NCI-H128 (cell line): Measurements from ENCODE around the gene MED22.
"Not testable (repeated sequence)": the region's sequence is repeated elsewhere in the genome, so short reads cannot be mapped to it uniquely, and the experiment has no call there.

ENCODE experiments used
- DNase-seq: peaks from one replicate; lab custom pipeline; 2025; ENCODE audit not compliant: unreplicated experiment; lab: John Stamatoyannopoulos, UW

Gene MED22

DNA sequence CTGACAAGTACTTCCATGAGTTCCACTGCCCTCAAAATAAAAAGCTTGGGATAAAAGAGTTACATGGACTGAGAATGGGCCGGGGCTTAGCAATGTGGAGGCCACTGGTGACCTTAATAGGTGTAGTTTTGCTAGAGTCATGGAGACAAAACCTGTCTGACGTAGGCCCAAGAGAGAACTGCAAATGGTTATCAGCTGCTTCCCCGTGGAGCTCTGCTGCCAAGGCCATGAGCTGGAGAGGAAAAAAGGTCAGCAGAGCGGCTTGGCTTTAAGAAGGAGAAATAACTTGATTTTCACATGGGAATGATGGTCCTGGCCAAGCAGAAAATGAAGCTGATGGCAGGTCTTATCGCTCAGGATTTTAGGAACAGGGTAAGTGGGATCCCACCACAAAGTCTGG lies 8.3 kb downstream of the MED22 start:
- no peak for DNase-seq

DNA sequence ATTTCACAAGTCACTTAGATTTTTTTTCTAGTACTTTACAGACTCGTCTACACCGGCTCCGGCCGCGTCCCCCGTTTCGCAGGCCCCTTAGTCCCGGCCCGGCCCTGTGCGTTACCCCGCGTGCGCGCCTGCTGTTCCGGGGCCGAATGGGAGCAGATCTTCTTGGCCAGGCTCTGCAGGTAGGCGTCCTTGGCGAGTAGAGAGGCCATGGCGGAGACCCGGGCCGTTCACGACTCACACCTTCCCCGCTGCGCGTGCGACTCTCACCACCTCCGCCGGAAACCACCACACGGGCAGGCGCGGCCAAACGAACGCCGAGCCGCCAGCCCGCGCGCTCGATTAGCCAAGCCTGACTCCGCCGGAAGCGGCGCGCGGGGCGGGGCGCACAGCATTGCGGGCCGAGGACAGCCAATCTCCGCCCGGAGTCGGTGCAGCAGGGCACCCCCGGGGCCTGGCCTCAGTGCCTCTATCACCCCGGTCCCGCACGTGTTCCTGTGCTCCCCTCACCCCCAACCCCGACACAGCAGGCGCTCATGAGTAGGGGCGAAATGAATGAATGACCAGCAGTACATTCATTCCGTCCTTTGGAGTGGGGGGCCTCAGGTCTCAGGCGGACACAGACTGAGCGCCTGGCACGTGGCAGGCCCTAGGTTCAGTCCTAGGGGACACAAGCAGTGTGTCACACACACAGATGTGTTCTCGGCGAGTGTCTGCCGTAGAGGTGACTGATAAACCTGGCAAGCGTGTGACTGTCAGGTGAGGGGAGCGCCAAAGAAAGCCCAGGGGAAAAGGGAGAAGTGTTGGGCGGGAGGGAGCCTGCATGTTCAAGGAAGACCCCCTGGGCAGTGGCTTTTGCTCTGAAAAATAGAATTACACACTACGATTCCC lies 11.8 kb downstream of the MED22 start, which contains the start of gene SURF6:
Gene SURF6, minus strand, starts transcription at position 265 of the 888 bp plus-strand sequence. Its CDS starts 56 bp downstream, at position 209.
- DNase-seq: peak; percentile 83

- DNase-seq: not testable (repeated sequence)
Observed at GRCh38 chr9:133334888-133335287, 13.0 kb downstream of the MED22 start.

DNA sequence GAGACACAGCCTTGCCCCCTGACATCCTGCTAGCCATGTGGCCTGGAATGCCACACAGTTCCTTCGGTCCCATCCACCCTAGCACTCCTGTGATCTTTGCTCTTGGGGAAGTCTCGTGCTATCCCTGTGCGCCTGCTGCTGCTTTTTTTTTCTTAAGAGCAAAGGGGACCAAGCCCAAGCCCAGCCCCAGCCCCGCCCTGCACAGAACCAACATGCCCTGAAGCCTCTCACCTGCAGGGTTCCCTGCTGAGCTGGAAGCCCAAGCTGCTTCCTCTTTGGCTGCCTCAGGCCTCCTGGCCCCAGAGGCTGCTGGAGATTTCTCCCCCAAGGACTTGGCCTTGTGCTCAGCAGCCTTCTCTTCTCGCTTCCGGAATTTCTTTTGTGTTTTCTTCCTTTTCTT lies 13.8 kb downstream of the MED22 start:
- no peak for DNase-seq

DNA sequence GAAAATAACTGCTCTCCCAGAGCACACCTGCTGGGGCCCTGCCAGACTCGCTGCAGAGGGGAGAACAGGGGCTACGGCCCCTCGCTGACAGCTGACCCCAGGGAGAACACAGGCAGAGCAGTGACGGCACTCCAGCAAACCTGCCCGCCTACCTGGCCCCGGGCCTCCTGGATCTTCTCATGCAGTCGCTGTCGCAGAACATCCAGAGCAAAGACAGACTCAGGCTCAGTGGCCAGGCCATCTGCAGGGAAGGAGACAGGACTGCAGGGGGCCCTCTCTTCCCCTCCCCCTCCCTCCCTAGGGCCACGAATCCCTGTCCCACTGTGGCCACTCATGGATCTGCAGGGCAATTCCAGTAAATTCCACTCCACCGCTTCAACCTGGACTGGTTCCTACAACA lies 14.4 kb downstream of the MED22 start:
- DNase-seq: no peak

DNA sequence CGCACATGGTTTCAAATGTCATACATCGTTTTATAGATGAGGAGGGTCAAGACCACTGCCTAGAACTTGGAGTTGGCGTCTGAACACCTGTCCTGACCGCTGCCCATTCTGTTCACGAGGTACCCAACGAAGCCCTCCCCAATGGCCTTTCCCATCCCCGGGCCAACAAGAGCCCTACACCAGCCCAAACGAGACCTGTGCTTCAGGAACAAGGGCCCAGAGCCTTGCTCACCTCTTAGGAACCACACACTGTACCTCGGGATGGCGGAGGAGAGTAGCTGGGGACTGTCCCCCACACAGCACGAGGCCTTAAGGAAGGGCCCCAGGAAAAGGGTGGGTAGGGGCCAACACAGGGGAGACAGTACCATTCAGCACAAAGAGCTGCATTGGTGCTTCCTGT lies 14.9 kb downstream of the MED22 start:
- DNase-seq: no peak

GRCh38 chr9:133332381-133332730 lies 15.6 kb downstream of the MED22 start:
- DNase-seq: no peak

DNA sequence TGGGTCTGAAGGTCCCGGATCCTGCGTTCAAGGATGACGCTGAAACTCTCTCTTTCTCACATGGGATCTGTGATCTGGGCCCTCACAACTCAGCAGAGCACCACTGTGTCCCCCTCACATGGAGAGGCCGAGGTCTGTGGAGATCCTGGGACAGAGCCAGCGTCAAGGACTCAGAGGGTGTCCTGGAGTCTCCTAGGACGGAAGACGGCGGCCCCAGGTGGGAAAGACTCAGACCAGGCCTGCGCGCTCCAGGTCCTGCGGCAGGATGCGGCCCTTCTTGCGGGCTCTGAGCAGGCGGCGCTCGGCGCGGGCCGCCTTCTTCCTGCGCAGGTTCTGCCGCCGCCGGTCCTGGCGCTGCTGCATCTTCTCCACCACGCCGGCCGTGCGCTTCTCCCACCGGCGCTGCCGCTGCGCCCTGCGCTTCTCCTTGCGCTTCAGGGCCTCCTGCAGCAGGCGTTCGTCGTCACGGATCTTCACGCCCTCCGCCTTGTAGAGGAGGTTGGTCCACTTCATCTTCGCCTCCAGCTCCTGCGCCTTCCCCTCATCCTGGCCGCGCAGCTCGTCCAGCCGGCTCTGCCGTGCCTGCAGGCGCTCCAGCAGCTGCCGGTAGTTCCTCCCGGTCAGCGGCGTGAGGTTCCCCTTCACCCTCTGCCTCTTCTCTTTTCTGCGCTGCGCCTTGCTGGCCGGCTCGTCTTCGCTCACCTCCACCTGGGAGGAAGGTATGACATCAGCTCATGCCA lies 16.1 kb downstream of the MED22 start:
- no peak for DNase-seq

GRCh38 chr9:133331221-133331620 lies 16.7 kb downstream of the MED22 start:
- no peak for DNase-seq

- DNase-seq: not testable (repeated sequence)
Observed at GRCh38 chr9:133329306-133330156, 18.4 kb downstream of the MED22 start.

DNA sequence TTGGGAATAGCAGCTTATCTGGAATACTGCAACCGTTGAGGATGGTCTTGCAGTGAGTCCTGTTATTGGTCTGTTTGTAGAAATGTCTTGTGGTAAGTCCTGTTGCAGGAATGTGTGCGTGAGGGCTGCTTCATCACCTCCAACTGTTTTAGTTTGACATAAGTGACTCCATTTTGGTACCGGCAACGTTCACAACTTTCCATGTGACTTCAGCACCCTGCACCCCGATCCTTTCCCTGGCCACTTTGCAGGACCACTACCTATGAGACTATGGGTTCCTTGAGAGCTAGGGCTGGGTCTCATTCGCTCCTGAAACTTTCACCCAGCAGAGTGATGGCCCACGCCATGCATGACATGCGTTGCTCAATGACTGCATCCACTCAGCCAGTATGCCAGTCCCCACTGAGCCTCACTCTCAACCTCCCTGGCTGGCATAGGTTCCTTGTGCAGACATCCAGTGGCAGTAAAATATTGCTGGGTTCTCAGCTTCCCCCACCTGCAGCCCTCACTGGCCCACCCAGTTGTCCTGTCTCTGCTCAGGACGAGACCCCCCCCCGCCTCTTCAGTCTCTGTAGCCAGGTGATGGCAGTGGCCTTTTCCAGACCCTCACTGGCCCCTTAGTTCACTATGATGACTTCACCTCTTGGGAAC lies 20.0 kb downstream of the MED22 start:
- no peak for DNase-seq

- not testable (repeated sequence) for DNase-seq
Observed at GRCh38 chr9:133327021-133327420, 20.9 kb downstream of the MED22 start.

DNA sequence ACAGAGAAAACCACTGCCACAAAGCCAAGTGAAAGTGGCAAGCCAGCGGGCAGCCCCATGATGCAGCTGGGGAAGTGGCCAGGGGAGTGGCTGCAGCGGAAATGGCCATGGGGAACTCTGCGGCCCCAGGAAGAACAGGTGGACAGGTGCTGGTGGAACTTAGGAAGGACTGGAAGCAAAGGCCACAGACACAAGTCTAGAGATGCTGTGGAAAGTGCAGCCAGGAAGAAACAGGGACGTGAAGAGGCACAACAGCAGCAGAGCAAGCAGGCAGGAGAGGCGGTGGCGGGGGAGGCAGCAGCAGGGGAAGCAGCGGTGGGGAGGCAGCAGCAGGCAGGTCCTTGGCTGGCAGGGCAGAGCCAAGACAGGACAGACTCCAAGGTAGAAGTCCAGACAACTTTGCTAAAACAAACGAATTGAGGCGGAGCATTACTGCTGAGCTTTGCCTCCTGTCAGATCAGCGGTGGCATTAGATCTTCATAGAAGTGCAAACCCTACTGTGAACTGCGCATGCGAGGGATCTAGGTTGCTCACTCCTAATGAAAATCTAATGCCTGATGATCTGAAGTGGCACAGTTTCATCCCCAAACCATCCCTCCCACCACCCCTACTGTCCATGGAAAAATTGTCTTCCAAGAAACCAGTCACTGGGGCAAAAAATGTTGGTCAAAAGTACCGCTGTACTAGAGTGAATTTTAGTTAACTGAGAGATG lies 23.8 kb downstream of the MED22 start:
- DNase-seq: no peak

DNA sequence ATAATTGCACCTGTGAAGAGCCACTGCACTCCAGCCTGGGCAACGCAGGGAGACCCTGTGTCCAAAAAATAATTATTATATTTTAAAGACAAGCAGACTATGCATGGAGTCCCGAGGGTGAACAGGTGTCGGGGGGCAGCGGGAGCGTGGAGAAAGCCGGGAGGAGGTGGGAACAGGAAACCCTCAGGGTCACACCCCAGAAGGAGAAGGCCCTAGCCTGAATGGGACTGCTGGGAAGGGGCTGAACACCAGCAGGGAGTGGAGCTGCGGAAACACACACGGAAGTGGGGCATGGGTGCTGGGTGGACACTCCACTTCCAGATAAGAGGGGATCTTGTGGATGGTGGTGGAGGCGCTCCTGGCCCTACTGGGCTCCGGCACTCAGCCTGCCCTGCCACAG lies 24.7 kb downstream of the MED22 start:
- DNase-seq: no peak

DNA sequence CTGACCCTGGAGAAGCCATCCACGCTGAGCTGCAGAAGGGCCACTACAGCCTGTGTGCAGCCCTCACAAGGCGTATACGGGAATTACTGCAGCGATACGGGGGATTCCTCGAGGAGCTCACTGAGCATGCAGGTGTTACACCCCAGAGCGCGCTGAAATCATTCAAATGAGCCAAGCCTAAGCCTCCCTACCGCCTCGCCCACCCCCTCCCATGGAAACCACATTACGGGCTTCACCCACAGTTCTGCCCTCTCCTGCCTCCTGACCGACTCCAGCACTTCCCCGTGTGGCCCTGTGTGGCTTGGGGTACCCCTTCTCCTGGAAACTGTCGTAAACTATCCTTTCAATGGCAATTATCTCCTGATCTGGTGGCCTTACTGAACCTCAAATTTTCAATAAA lies 25.2 kb downstream of the MED22 start:
- no peak for DNase-seq

DNA sequence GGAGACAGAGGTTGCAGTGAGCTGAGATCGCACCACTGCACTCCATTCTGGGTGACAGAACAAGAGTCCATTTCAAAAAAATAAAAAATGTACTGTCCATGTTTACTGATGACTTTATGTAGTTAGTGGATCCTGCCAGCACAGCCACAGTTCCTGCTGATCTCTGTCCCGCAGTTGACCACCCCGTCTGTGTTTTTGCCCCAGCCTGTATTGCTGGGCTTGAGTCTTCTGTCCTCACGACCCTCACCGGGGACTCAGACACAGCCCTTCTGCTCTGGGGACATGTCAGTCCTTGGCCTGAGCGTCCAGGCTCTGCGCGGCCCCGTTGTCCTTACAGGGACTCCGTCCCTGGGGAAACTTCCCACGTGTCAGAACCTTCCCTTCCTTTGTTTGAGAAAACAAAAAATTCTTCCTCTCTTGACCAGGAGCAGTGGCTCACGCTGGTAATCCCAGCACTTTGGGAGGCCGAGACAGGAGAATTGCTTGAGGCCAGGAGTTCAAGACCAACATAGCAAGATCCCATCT lies 26.5 kb downstream of the MED22 start:
- no peak for DNase-seq

DNA sequence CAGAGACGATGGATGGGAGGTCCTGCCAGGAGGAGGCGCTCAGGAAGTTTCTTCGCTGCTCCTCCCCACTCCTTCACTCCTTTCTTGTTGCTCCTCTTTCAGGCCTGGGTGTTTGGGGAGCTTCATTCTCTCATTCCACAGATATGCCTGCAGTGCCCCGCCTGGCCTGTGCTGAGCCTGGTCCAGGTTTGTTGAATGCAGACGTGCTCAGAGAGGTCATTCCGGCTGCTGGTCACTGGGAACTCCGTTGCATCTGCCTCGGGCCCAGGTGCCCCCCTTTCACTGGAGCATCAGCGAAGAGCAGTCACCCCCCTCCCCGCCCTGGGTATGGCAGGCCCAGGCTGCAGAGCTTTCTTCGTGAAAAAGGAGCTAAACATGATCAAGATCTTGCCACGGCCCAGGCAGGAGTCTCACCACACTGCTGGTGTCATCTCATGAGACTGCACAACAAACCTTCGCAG lies 27.5 kb downstream of the MED22 start:
- DNase-seq: no peak

GRCh38 chr9:133317551-133317950 lies 30.4 kb downstream of the MED22 start:
- DNase-seq: not testable (repeated sequence)

DNA sequence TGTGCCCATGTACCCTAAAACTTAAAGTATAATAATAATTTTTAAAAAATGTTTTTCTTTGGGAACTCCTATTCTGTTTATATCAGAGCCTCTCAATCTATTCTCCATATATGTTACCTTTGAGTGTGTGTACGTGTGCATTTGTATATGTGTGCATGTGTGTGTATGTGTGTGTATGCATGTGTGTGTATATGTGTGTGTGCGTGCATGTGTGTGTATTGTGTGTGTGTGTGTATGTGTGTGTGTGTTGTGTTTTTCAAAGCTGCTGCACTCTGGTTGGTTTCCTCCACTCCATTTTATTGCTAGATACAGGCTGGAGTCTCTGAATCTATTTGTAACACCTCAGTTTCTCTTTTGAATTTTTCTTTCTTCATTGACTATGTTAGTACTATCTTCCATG lies 31.9 kb downstream of the MED22 start:
- DNase-seq: no peak

- DNase-seq: no peak
Observed at GRCh38 chr9:133309608-133310007, 38.3 kb downstream of the MED22 start.
